Ishikawa (cell line): ENCODE data around the gene RETREG3.

ENCODE experiments used
- EGR1 ChIP-seq: IDR thresholded peaks from 2 replicates; pipeline ENCODE4 v1.6.1; 2012
- FOXM1 ChIP-seq: IDR thresholded peaks from 2 replicates; pipeline ENCODE4 v1.6.1; 2012; ENCODE audit warnings: low read depth, borderline replicate concordance
- MAX ChIP-seq: IDR thresholded peaks from 2 replicates; pipeline ENCODE4 v1.6.1; 2012
- RAD21 ChIP-seq: IDR thresholded peaks from 2 replicates; pipeline ENCODE4 v1.6.1; 2012; ENCODE audit warnings: low read depth
- REST ChIP-seq: IDR thresholded peaks from 2 replicates; pipeline ENCODE4 v1.6.1; 2012; ENCODE audit warnings: low read depth, mild to moderate bottlenecking
- TEAD4 ChIP-seq: IDR thresholded peaks from 2 replicates; pipeline ENCODE4 v1.6.1; 2012
- USF1 ChIP-seq: IDR thresholded peaks from 2 replicates; pipeline ENCODE4 v1.6.1; 2012
- ZBTB7A ChIP-seq: IDR thresholded peaks from 2 replicates; pipeline ENCODE4 v1.6.1; 2012; ENCODE audit warnings: low read depth

RETREG3 gene

GRCh38 chr17:42531455-42532354 is 77.5 kb downstream of the RETREG3 start:
- TF ChIP-seq MAX (peak; percentile 71), RAD21 (peak; percentile 23; the same call in 1 of the 2 replicates), TEAD4 (no peak)

- TF ChIP-seq ZBTB7A (no peak), REST (no peak), MAX (no peak), USF1 (no peak), FOXM1 (no peak), EGR1 (no peak)
These were observed 78.2 kb downstream of the RETREG3 start for GRCh38 chr17:42530952-42531454.
